DND-41 (cell line): ENCODE measurements around the gene VCP.

Experiments
- EZH2 ChIP-seq: IDR thresholded peaks from 3 replicates; pipeline ENCODE4 v1.6.1; 2012; ENCODE audit warnings: borderline replicate concordance, low read depth, mild to moderate bottlenecking, moderate library complexity, low read length, inconsistent platforms; ENCODE audit not compliant: severe bottlenecking
- TF ChIP-seq, protein P1 (sequence below): IDR thresholded peaks from 2 replicates; pipeline ENCODE4 v1.5.1; 2012; ENCODE audit warnings: borderline replicate concordance, low read length, moderate library complexity, mild to moderate bottlenecking; ENCODE audit not compliant: poor library complexity, severe bottlenecking; ENCODE audit errors: extremely low read depth

DNA sequence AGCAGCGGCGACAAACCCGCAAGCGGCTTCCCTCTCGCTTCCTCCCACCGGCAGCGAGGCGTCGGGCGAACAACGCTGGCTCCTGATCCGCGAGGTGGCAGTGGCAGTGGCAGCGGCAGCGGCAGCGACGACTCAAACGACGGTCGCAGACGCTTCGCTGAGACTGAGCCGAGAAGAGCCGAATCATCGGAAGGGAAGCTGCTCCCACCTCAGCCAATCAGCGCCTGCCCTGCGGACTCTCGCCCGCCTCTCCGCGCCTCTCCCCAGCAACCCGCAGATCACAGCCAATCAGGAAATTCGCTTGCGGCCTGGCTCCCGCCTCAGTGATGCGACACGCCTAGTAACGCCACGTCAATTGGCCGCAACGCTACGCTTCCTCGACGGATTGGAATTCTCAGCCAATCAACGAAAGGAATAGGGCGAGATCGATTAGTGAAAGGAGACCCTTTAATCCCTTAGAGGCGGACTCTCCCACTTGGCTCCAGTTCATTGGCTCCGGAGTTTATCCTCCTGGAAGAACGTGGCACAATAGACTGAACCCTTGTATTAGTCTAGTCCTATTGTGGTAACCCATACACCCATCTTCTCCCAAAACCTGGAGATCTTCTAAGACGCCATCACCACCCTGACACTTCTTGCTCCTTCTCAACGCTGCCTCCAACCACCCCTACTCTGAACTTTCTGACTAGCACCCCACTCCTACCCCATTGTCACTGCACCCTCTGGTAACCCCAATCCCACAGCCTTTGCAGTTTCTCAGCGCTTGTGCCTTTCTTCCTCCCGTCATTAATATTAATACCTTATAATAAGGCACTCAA, at the start of gene VCP:
- TF ChIP-seq, protein P1, sequence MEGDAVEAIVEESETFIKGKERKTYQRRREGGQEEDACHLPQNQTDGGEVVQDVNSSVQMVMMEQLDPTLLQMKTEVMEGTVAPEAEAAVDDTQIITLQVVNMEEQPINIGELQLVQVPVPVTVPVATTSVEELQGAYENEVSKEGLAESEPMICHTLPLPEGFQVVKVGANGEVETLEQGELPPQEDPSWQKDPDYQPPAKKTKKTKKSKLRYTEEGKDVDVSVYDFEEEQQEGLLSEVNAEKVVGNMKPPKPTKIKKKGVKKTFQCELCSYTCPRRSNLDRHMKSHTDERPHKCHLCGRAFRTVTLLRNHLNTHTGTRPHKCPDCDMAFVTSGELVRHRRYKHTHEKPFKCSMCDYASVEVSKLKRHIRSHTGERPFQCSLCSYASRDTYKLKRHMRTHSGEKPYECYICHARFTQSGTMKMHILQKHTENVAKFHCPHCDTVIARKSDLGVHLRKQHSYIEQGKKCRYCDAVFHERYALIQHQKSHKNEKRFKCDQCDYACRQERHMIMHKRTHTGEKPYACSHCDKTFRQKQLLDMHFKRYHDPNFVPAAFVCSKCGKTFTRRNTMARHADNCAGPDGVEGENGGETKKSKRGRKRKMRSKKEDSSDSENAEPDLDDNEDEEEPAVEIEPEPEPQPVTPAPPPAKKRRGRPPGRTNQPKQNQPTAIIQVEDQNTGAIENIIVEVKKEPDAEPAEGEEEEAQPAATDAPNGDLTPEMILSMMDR = no peak
- no peak for TF ChIP-seq EZH2
